Measurements from ENCODE around the gene LIMK2.

Gene LIMK2

GRCh38 chr22:31275576-31275975 is 63.5 kb downstream of the LIMK2 start:
- no peak for DNase-seq

DNA sequence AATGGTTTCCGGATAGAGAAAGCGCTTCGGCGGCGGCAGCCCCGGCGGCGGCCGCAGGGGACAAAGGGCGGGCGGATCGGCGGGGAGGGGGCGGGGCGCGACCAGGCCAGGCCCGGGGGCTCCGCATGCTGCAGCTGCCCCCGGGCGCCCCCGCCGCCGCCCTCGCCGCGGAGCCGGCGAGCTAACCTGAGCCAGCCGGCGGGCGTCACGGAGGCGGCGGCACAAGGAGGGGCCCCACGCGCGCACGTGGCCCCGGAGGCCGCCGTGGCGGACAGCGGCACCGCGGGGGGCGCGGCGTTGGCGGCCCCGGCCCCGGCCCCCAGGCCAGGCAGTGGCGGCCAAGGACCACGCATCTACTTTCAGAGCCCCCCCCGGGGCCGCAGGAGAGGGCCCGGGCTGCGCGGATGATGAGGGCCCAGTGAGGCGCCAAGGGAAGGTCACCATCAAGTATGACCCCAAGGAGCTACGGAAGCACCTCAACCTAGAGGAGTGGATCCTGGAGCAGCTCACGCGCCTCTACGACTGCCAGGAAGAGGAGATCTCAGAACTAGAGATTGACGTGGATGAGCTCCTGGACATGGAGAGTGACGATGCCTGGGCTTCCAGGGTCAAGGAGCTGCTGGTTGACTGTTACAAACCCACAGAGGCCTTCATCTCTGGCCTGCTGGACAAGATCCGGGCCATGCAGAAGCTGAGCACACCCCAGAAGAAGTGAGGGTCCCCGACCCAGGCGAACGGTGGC is 64.5 kb downstream of the LIMK2 start:
- no peak for DNase-seq

- DNase-seq, result no peak
Observed at GRCh38 chr22:31277741-31278140, 65.6 kb downstream of the LIMK2 start.

- DNase-seq, result no peak
Observed at GRCh38 chr22:31278151-31278621, 66.1 kb downstream of the LIMK2 start.

- DNase-seq, result no peak
Observed at GRCh38 chr22:31278626-31279326, 66.7 kb downstream of the LIMK2 start.

GRCh38 chr22:31279327-31279669 is 67.2 kb downstream of the LIMK2 start:
- DNase-seq, result no peak

GRCh38 chr22:31279821-31280505 is 67.9 kb downstream of the LIMK2 start:
- no peak for DNase-seq

DNA sequence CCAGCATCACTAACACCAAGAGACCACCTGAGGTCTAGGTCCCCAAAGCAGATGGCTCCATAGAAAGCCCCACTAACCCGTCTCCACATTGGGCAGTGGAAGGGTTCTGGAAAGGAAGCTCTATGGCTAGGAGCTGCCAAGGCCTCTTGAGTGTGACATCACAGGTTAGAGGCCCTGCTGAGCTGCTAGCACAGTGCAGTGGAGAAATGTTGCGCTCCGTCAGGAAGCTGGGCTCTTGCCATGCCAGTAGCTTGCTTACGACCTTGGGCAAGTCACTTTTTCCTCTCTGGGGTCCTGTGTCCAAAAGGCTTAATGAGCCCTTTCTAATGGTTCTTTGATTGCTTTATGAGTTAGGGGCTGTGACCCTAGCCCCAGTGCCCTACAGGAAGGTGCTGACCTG is 69.6 kb downstream of the LIMK2 start:
- DNase-seq, result no peak

- no peak for DNase-seq
Observed at GRCh38 chr22:31282748-31283468, 70.8 kb downstream of the LIMK2 start.

- DNase-seq, result no peak
Observed at GRCh38 chr22:31284281-31285155, 72.4 kb downstream of the LIMK2 start.

DNA sequence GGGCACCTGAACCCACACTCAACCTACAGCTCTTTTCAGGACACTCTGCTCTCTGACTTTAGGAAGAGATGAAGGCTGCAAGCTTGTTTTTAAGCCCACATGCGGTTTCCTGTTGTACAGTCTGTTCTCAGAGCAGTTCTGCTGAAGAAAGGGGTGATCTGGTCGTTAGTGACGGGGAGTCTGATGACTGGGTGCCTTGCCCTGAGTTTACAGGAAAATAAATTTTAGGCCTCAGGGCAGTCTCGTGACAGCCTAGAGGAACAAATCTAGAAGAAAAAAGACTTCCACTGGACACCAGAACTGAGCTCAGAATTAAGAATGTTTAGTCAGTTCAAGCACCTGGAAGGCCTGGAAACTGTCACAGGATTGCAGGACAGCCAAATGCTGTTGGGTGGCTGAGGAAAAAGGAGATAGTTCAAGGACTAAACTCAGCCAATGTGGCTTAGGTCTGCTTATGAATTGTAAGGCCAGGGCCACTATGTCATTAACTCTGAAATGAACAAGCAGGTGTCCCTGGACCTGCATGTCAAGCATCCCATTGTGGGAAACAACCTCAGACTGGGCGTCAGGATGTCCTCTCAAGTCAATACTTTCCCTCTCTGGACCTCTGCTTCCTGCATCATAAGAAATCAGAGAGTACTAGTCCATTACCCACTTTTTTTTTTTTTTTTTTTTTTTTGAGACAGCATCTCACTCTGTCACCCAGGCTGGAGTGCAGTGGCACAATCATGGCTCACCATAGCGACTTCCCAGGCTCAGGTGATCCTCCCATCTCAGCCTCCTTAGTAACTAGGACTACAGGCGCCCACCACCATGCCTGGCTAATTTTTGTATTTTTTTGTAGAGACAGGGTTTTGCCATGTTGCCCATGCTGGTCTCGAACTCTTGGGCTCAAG is 74.5 kb downstream of the LIMK2 start:
- DNase-seq, result no peak

DNA sequence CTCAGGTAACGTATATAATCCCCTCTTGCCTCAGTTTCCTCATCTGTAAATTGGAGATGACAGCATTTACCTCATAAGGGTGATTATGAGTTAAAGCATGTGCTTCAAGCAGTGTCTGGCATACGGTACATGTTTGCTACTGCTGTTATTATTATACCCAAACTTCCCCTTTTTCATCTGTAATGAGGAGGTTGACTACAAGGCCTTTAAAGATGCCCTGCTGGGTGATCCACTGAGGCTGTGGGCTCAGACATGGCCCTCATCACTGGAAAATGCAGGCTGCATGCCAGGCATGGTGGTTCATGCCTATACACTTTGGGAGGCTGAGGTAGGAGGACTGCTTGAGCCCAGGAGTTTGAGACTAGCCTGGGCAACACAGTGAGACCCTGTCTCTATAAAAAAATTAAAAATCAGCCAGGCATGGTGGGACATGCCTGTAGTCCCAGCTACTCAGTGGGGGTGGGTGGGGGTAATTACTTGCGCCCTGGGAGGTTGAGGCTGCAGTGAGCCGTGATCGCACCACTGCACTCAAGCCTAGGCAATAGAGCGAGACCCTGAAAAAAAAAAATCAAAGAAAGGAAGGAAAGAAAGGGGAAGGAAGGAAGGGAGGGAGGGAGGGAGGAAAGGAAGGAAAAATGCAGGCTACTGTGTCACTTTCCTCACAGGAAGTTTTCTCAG is 75.9 kb downstream of the LIMK2 start:
- DNase-seq, result no peak

GRCh38 chr22:31288496-31289240 is 76.6 kb downstream of the LIMK2 start:
- DNase-seq, result no peak

- DNase-seq, result no peak
Observed at GRCh38 chr22:31289344-31289743, 77.2 kb downstream of the LIMK2 start.

- DNase-seq, result peak; percentile 55 to 80
Observed at GRCh38 chr22:31290494-31291471, 78.7 kb downstream of the LIMK2 start.

GRCh38 chr22:31291481-31292235 is 79.6 kb downstream of the LIMK2 start:
- no peak for DNase-seq

DNA sequence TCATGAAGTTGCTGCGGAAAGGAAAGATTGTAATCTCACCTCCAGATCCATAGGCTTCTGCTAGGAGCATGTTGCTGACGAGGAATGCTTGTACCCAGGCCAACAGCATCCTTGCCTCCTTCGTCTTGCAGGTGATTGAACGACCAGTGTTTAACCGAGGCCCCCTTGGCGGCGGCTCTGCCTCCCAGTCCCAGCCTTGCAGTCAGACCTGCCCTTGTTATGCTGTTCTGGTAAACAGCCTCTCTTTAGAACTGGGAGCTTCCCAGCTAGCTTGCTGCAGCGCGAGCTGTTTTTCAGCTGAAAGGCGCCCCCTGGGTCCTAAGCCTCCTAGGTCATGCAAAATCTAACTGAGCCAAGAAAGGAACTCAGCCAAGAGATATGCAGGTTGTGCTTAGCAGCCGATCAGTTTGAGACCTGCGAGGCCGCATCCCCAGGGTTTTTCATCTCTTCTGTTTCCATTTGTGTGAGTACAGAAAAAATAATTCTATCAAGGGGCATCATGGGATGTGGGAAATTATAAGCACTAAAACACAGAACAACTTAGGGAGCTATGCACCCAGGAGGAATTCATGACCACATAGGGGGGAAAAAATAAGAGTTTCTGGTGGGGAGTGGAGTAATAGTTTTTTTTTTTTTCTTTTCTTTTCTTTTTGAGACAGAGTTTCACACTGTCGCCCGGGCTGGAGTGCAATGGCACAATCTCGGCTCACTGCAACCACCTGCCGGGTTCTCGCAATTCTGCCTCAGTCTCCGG is 80.3 kb downstream of the LIMK2 start, which contains the start of gene PIK3IP1:
PIK3IP1 (minus strand) TSS at position 253 of the 754 bp plus-strand sequence; CDS start at position 109, 144 bp downstream.
- peak in 1 of 2 experiments; percentile 72 for DNase-seq
